GM13976 (cell line): ENCODE results near the gene PLG.
"Not testable (repeated sequence)": the region's sequence is repeated elsewhere in the genome, so short reads cannot be mapped to it uniquely, and the experiment has no call there.

ENCODE experiments used
- DNase-seq: peaks from one replicate; pipeline ENCODE4 v3.0.0; 2012; ENCODE audit warnings: low spot score
- CTCF ChIP-seq: IDR thresholded peaks from 2 replicates; pipeline ENCODE4 v1.5.1; 2012; ENCODE audit warnings: borderline replicate concordance, mild to moderate bottlenecking; ENCODE audit not compliant: insufficient read depth; ENCODE audit errors: extremely low read depth, missing control alignments, control extremely low read depth
- in situ Hi-C: fragments of 300-500 bp; cut with MboI; formaldehyde crosslinking; loops from one replicate; pipeline ENCODE4 v1.12.0; 2022; ENCODE audit warnings: low sequenced_read_pairs, mixed read lengths, inconsistent platforms; ENCODE audit not compliant: unreplicated experiment

The PLG gene

GRCh38 chr6:160701918-160702680 is at the start of gene PLG:
TSS of gene PLG (plus strand) at chr6:160702244. CDS start at chr6:160702305, 61 bp downstream.
- in situ Hi-C loops, DNase-seq: not testable (repeated sequence)

- no peak for TF ChIP-seq CTCF
- in situ Hi-C loops, result no loop called here
- DNase-seq, result no peak
Measured at GRCh38 chr6:160659562-160659961, 42.5 kb upstream of the PLG start.

GRCh38 chr6:160661216-160661615 is 40.8 kb upstream of the PLG start:
- DNase-seq, result no peak
- no peak for TF ChIP-seq CTCF
- in situ Hi-C loops, result no loop called here

GRCh38 chr6:160662429-160662828 is 39.6 kb upstream of the PLG start:
- in situ Hi-C loops, result no loop called here
- no peak for TF ChIP-seq CTCF
- no peak for DNase-seq

GRCh38 chr6:160662842-160663241 is 39.2 kb upstream of the PLG start:
- no peak for TF ChIP-seq CTCF
- no peak for DNase-seq
- in situ Hi-C loops, result no loop called here

- in situ Hi-C loops, result not testable (repeated sequence)
Measured at GRCh38 chr6:160664198-160664597, 37.8 kb upstream of the PLG start, which contains the start of gene LPA. TSS of gene LPA (minus strand) at chr6:160664275. CDS start at chr6:160664214, 61 bp downstream.

GRCh38 chr6:160667639-160668481 is 34.2 kb upstream of the PLG start:
- peak; percentile 44 for DNase-seq
- in situ Hi-C loops, result no loop called here
- peak; percentile 64 for TF ChIP-seq CTCF

More at GRCh38 chr6:160664198-160664597, 37.8 kb upstream of the PLG start, which contains the start of gene LPA:
- not testable (repeated sequence) for DNase-seq
